NCI-H187 (cell line): ENCODE results near the gene SHOC2.

ENCODE experiments used
- DNase-seq, 2 experiments: peaks; one replicate each; lab custom pipeline; 2025; lab: John Stamatoyannopoulos, UW

Gene SHOC2

DNA sequence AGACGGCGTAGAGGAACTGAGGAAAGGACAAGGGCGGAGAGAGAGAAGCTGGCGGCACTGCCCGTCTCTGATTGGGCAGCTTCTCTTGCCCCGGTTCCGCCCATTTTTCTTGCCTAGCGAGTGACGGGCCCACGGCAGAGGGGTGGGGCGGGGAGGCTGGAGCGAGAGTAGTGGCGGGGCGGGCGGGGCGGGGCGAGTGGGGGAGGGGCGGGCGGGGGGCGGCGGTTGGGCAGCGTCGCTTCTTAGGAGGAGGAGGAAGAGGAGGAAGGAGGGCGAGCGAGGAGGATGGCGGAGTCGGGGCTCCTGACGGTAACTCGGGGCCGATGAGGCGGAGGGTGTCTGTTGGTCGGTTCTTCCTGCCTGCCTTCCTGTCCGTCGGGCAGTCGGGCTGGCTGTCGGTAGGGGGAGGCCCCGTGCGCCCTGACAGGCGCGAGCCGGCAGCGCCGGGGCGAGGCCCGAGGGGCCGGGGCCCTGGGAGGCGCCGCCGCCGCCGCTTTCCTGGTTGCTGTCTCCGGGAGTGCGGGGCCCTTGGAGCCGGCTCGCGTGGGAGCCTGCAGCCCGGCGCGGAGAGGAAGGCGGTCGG is at the start of gene SHOC2:
Gene SHOC2 (plus strand): TSS at position 256 of the 583 bp plus-strand sequence. CDS start 44,755 bp downstream, outside the sequence.
- peak in 1 of 2 experiments; percentile 93 for DNase-seq

DNA sequence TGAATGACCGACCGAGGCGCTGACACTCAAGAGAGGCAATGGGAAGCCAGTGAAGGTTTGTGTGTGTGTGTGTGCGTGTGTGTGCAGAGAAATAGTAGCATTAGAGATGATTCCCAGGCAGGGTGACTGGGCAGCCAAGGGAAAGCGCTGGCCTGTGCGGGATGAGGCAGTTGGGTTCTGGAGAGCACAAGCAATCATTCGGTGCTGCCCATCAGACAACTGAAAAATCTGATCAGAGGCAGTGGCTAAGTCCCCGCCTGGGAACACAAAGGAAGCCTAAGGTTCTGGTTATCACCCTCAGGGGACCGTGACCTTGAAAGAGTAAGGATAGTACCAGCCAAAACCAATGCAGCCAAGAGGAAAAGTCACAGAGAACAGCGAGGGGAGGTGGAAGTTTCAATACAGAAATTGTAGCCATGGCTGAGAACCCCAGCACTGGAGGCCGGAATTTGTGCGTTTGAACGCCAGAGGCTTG is 48.5 kb upstream of the SHOC2 start:
- no peak for DNase-seq

DNA sequence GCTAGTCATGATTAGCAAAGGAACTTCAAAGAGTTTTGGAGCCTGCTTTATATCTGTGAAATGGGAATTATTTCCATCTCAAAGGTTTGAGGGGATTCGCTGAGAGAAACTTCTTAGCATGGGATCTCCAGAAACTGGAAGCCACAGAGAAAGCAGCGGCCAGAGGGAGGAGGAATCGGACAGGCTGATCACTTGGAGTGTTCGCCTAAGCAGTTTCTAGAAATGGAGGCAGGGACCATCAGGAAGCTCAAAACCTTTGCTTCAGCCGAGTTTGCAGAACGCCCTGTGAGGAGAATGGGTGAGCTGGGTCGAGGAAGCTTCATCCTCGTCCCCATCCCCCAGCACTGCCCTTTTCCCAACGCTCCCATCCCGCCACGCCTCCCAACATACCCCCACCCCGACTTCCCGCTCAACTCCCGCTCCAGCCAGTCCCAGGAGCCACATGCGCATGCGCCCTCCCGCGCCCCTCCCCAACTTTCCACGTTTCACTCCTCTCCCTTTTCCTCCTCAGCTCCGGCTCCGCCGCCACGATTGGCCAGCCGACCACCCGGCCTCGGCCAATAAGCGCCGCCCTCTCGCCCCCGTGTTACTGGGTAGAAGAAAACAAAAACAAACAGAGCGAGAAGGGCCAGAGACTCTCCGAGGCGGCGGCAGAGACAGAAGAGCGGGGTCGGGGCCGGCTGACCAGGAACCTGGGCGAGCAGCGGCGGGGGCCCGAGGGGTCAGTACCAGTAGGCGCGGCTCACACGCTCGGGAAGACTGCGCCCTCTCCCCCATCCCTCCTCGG is 47.9 kb upstream of the SHOC2 start, which contains the start of gene PDCD4:
Gene PDCD4 (plus strand): TSS at position 631 of the 787 bp plus-strand sequence. CDS start 4,100 bp downstream, outside the sequence.
- DNase-seq = peak; percentile 88 to 95

DNA sequence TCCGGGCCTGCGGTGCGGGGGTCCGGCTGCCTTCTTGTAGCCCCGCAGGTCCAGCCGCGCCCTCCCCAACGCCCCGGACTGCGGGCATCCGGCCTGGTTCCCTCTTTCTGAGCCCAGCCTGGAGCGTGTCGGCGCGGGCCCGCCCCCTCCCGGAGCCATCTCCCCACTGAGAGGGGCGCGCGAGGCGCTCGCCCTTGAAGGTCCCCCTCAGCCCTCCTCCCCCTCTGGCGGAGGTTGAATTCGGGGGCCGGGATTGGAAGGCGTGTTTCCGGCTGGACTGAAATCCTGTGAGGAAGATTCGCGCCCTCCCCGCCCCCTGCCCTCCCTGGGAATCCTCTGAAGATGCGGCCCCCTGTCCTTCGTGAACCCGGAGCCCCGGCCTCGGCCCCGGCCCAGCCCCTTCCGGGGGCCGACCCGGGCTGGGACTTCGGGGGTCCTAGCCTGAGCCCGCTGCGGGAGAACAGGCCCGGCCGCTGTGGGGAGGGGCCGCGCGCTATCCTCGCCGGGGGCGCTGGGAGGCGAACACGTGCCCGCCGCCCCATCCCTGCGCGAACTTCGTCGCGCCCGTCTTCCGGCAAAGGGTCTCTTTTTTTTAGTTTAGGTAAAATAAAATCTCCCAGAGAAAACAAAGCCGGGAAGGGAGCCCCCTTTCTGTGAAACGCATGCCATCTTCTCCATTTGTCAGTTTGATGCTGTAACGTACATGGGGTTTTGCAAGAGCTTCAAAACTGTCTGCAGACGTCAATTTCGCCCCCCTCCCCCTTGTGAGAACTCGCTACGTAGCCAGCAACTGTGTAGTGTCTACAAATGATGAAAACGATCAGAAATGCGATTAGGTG is 47.0 kb upstream of the SHOC2 start:
- peak in 1 of 2 experiments; percentile 18 for DNase-seq

DNA sequence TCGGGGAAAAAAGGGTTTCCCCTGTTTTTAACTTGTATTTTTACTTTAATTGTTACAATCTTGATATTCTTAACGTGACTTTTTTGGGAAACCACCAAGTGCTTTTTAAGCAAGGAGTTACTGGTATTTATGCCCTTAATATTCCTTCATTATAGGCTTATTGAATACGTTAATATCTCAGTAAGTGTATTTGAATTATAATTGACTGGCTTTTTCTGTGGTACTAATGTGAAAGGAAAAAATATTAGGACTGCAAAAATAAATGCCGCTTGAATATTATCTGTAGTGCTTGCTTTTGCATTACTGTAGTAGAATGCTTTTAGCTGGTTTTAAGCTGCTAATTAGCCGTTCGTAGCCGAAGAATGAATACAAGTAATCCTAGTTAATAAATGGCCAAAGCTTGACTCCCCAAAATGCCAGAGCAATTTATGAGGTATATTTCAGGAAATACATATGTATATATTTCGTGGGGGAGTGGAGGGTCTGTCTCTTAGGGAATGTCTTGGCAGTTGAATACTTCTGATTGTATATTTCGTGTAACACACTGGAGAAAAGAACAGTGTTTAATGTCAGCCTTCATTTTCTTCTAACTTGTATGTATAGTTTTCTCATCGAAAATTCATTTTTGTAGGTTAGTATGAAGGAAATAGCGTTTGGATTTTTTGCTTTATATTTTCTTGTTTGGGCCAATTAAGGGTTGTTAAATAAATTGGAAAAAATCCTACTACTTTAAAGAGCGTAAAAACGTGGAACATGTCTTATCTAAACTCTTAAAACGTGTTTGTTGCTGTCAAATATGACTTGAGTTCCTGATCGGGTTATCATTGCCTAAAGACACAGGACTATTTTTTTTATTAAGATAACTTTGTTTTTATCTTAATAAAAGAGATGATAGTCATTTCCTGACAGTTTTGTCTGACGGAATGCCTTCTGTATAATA is 46.1 kb upstream of the SHOC2 start:
- DNase-seq = no peak

DNA sequence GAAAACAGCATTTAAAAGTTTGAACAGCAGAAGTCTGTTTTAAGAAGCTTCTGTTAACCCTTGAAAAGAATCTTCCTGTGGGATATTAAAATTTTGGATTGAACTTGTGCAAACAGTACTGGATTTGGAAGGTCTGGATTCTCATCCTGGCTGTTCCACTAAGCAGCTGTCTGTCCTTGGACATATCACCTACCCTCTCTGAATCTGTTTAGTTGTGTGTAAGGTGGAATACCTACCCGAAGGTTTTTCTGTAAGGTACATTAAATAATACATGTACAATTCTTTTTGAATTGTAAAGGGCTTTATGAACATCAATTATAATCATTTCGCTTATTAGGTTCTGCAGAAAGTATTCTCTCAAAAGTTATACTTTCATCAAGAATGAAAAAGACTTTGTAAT is 45.5 kb upstream of the SHOC2 start:
- no peak for DNase-seq

DNA sequence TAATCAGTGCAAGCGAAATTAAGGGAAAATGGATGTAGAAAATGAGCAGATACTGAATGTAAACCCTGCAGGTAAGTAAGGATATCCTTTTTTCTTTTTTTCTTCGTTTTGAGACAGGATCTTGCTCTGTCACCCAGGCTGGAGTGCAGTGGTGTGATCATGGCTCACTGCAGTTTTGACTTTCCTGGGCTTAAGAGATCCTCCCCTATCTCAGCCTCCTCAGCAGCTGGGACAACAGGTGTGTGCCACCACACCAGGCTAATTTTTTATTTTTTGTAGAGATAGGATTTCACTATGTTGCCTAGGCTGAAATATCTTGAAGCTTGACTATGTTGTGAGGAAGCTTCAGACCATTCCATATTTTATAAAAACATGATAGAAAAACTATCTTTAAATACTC is 43.4 kb upstream of the SHOC2 start:
- no peak for DNase-seq

DNA sequence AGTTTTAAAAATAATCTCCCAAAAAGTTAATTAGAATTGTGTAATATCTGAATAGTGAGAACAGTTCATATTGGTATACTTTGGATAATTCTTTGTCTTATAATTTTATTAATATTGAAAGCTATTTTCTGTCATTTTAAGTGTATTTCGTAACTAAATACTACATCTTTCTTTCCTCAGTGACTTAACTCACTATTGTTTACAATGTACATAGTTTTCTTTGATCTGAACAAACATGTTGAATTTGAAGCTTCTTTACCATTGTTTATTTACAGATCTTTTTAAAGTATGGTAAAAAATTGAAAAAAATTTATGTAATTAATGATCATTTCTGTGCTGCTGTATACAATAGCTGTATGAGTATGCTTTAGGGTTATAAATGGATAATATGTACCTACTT is 42.6 kb upstream of the SHOC2 start:
- DNase-seq = no peak

DNA sequence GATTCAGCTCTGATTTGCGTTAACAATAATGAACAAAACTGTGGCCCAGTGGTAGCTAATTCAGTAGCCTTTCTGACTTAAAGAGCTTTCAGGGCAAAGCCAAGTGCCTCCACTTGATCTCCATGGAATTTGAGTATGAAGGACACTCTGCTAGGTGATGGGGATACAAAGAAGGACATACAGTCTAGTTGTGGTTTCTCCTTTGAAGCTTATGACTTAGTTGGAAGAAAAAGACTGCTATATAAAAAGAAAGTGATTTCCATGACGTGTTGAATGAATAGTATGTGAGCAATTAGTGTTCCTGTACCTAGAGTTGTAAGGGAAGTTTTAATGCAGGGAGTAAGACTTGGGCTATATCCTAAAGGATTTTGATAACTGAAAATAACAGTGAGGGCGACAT is 39.4 kb upstream of the SHOC2 start:
- no peak for DNase-seq

DNA sequence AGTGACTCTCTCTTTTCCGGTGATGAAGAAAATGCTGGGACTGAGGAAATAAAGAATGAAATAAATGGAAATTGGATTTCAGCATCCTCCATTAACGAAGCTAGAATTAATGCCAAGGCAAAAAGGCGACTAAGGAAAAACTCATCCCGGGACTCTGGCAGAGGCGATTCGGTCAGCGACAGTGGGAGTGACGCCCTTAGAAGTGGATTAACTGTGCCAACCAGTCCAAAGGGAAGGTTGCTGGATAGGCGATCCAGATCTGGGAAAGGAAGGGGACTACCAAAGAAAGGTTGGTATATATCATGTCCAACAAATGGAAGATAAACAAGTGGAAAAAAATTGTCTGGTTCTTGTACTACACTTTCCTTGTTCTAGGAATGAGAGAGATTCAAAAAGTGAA is 38.2 kb upstream of the SHOC2 start:
- no peak for DNase-seq

DNA sequence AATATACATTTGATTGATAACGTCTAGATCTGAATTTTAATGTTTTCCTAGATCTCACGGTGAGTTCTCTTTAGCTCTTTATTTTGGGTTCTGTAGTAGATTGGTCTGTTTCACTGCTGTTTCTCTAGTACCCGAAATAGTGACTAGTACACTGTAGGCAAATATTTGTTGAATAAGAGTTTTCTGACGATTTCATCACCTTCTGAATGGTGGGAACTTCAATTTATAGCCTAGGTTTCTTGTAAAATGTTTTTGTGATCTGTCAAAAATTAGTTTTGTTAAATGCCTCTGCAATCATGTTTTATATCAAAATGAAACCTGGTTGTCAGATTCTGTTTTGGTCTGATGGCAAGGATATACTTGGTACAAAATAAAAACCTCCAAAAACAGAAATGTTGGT is 37.5 kb upstream of the SHOC2 start:
- no peak for DNase-seq

DNA sequence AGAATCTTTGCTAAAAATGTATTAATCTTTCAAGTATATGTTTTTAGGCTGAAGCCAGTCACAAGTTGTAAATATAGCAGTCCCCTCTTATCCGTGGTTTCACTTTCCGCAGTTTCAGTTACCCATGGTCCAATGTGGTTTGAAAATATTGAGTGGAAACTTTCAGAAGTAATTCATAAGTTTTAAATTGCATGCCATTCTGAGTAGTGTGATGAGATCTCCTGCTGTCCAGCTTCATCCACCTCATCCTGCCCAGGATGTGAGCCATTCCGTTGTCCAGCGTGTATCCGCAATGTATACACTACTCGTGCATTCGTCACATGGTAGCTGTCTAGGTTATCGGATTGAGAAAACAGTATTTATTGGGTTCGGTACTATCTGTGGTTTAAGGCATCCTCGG is 35.5 kb upstream of the SHOC2 start:
- DNase-seq = no peak

DNA sequence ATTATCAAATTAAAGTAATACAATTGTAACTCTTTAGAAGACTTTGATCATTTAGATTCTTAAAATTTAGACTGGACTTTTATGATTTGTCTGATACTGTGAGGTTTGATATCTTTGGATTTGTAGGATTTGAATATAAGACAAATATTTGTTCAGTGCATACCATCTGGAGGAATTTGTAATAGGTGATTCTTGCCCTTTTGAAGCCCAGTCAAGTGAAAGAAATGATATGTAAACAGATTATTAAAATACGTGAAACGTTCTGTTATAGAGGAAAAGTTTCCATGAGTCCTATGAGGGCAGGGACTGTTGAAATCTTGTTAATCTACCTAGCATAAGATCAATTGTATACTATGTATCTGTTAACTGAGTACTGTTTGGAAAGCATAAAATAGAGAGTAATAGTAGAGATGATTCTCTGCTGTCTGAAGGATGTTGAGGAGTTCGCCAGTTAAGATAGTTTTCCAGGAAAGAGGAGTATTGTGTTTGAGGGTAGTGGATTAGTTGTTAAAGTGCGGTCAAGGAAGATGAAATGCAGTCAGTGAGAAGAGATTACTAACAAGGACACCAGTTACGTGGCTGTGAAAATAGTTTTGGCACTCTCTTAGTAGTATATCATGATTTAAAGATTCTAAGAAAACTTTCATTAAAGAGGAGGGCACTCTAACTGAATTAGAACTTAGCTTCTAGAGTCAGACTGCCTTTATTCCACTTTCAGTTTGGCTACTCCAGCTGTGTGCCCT is 33.3 kb upstream of the SHOC2 start:
- no peak for DNase-seq

DNA sequence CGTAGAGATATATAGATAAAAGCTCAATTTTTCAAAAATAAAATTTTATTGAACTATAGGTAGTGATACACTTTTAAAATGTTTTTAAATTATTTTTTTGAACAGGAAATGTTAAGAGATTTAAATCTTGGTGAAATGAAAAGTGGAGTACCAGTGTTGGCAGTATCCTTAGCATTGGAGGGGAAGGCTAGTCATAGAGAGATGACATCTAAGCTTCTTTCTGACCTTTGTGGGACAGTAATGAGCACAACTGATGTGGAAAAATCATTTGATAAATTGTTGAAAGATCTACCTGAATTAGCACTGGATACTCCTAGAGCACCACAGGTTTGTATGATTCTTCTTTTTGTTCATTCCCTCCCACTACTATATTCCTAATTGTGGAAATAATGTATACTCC is 31.8 kb upstream of the SHOC2 start:
- DNase-seq = no peak

DNA sequence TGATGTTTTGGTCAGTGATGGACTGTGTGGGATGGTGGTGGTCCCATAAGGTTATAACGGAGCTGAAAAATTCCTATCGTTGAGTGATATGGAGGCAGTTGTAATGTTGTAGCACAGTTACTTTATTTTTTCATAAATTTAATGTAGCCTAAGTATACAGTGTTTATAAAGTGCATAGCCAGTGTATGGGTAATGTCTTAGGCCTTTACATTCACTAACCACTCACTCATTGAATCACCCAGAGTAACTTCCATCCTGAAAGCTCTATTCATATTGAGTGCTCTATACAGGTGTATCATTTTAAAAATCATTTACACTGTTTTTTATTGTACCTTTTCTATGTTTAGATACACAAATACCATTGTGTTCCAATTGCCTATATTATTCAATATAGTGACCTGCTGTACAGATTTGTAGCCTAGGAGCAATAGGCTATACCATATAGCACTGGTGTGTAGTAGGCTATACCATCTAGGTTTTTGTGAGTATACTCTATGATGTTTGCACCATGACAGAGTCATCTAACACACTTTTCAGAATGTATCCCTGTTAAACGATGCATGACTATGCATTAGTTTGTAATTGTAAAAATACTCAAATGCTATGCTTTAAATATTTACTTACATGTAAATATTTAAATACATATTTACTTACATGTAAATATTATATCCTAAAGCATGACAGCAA is 26.7 kb upstream of the SHOC2 start:
- no peak for DNase-seq

DNA sequence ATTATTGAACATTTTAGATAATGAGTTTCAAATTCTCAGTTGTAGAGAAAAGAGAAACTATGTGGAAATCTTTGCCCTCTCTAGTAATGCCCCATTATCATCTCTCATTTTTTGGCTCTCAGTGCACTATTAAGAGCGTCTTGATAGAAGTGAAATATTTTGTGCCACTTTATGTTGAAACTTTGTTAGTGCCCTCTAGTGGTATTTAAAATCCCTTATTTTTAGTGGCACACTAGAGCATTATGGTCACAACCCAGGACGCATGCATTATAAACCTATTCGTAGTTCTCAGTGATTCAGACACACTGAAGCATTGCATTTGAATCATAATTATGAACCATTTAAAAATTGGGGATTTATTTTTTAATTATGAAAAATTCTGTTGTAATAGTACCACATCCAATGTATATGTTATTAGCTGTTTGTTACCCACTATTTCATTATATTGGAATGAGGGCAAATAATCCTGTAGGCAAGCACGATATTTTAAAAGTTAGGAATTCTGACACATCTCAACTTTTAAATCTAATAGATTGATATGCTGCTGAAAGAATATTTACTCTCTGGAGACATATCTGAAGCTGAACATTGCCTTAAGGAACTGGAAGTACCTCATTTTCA is 25.7 kb upstream of the SHOC2 start:
- DNase-seq = peak in 1 of 2 experiments; percentile 2

DNA sequence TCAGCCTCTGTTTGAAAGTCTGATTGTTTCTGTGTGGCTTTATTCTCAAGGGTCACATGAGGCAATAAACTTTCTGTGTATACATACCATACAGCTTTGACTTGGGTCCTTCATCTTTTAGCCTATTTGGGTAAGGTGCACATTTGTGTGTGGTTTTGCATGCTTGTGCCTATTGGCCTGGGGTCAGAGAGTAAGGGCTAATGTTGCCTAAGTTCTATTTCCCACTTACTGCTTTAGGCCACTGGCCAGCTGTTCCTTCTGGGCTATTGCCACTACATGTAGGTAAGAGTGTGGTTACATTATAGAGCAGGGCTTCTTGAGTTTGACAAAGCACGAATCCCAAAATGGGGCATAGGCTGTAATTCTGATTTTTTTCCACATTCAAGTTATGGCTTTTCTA is 22.2 kb upstream of the SHOC2 start:
- DNase-seq = no peak

DNA sequence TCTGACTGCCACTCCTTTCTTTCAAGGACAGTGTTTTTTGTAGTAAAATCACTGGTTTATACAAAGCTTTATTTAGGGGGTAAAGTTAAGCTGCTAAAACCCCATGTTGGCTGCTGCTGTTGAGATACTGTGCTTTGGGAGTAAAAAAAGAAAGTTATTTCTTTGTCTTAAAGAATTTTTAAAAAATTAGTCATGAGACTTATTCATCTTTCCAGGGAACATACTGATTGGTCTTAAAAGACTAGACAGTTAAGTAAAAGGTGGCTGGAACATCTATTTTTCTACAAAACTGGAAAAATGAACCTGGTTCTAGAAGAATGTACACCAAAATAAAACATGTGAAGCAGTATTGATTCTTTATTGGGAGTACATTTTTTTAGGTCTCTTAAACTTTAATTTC is 21.0 kb upstream of the SHOC2 start:
- DNase-seq = no peak

DNA sequence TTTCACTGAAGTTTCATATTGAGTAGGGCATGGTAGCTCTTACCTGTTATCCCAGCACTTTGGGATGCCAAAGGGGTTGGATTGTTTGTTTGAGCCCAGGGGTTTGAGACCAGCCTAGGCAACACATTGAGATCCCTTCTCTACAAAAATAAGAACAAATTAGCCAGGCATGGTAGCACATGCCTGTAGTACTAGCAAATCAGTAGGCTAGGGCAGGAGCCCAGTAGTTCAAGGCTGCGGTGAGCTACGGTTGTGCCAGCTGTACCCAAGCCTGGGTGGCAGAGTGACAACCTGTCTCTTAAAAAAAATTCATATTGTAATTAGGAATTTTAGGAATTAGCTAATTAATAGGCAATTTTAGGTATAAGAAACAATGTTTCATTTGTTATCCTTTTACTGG is 18.4 kb upstream of the SHOC2 start:
- DNase-seq = no peak
